OCI-LY7 (cell line): ENCODE data around the gene MRNIP. TPM values are rescaled to one million over a fixed set of nuclear protein-coding genes. Genes with fewer than 3 reads are reported as not detected.

Experiments
- BruUV-seq: library from RNA; stranded (reverse); fragments of 400-500 nt; replicated peaks from 2 replicates; lab custom pipeline; 2021; lab: Mats Ljungman, UMichigan
- CTCF ChIA-PET: fragments of 300-600 bp; sonication (Branson Sonifier 250); formaldehyde crosslinking; loops from one replicate; lab custom pipeline; 2022; ENCODE audit warnings: antibody characterized with exemption; ENCODE audit not compliant: unreplicated experiment; lab: Charles Lee
- POLR2A ChIA-PET: fragments of 300-600 bp; sonication (Branson Sonifier 250); formaldehyde crosslinking; loops from one replicate; lab custom pipeline; 2022; ENCODE audit warnings: antibody characterized with exemption; lab: Charles Lee
- DNase-seq: peaks from one replicate; pipeline ENCODE4 v3.0.0-alpha.2; 2015; ENCODE audit warnings: low spot score
- H2AFZ ChIP-seq: fragments of 200-600 bp; sonication (generic), shearing (Covaris generic); 2 replicates; pipeline ENCODE4 v1.6.1; 2014; ENCODE audit warnings: mild to moderate bottlenecking, antibody characterized with exemption, low read length, moderate library complexity
- H3K27ac ChIP-seq: fragments of 200-600 bp; sonication (generic); 2 replicates; pipeline ENCODE4 v1.5.1; 2014; ENCODE audit warnings: mixed run types, low read depth, mild to moderate bottlenecking, moderate library complexity, low read length, inconsistent platforms; ENCODE audit not compliant: poor library complexity, severe bottlenecking
- H3K36me3 ChIP-seq: fragments of 200-600 bp; sonication (generic); 2 replicates; pipeline ENCODE4 v1.6.1; 2014; ENCODE audit warnings: mild to moderate bottlenecking, antibody characterized with exemption, low read length, moderate library complexity, mixed read lengths; ENCODE audit not compliant: insufficient read depth
- H3K4me1 ChIP-seq: fragments of 200-600 bp; sonication (generic); 2 replicates; pipeline ENCODE4 v1.5.1; 2014; ENCODE audit warnings: mild to moderate bottlenecking, low read length; ENCODE audit not compliant: insufficient read depth, poor library complexity, severe bottlenecking
- H3K4me2 ChIP-seq: fragments of 200-600 bp; sonication (generic); 2 replicates; pipeline ENCODE4 v1.6.1; 2014; ENCODE audit warnings: mild to moderate bottlenecking, low read length
- H3K4me3 ChIP-seq: fragments of 200-600 bp; sonication (generic); 2 replicates; pipeline ENCODE4 v1.5.1; 2014; ENCODE audit warnings: mild to moderate bottlenecking, low read depth, low read length; ENCODE audit not compliant: poor library complexity, severe bottlenecking
- H3K79me2 ChIP-seq: fragments of 200-600 bp; sonication (generic); 2 replicates; pipeline ENCODE4 v1.6.1; 2016; ENCODE audit warnings: low read depth, mild to moderate bottlenecking, low read length, moderate library complexity, mixed read lengths; ENCODE audit not compliant: insufficient read depth
- H3K9me2 ChIP-seq: fragments of 200-600 bp; sonication (generic); 2 replicates; pipeline ENCODE4 v1.6.1; 2016; ENCODE audit warnings: mild to moderate bottlenecking, low read length, mixed read lengths; ENCODE audit not compliant: insufficient read depth
- H3K9me3 ChIP-seq: fragments of 200-600 bp; sonication (generic); 2 replicates; pipeline ENCODE4 v1.6.1; 2014; ENCODE audit warnings: mild to moderate bottlenecking, mixed run types, low read length, mixed read lengths
- H4K20me1 ChIP-seq: fragments of 200-600 bp; sonication (generic); 2 replicates; pipeline ENCODE4 v1.6.1; 2014; ENCODE audit warnings: mild to moderate bottlenecking, antibody characterized with exemption, low read length, moderate library complexity, mixed read lengths; ENCODE audit not compliant: insufficient read depth
- EZH2phosphoT487 ChIP-seq: fragments of 200-600 bp; sonication (generic); IDR thresholded peaks from 2 replicates; pipeline ENCODE4 v1.6.1; 2018; ENCODE audit warnings: low read depth, borderline replicate concordance, mild to moderate bottlenecking, mixed run types, antibody characterized with exemption, low read length, moderate library complexity, mixed read lengths
- intact Hi-C: fragments of 100-400 bp; cut with micrococcal nuclease; formaldehyde crosslinking; loops from one replicate; pipeline ENCODE4 v1.10.0; 2022; ENCODE audit not compliant: unreplicated experiment
- total RNA-seq, 2 experiments: library from RNA; depleted of rRNA in 1 of 2; stranded (reverse); fragments of >200 nt in 1 of 2; shearing (Covaris generic) in 1 of 2; gene quantifications; 2 replicates each; pipeline ENCODE4 v1.2.3, GENCODE V29; 2014 to 2022
- TF ChIP-seq, protein P1 (sequence below): fragments of 200-600 bp; sonication (generic); conservative IDR thresholded peaks from 2 replicates; pipeline ENCODE4 v1.5.1; 2014; ENCODE audit warnings: mild to moderate bottlenecking, antibody characterized with exemption, low read length, moderate library complexity, mixed read lengths

MRNIP gene
- total RNA-seq, 2 experiments from 2014 or later = 70.5 to 78.7 TPM

DNA sequence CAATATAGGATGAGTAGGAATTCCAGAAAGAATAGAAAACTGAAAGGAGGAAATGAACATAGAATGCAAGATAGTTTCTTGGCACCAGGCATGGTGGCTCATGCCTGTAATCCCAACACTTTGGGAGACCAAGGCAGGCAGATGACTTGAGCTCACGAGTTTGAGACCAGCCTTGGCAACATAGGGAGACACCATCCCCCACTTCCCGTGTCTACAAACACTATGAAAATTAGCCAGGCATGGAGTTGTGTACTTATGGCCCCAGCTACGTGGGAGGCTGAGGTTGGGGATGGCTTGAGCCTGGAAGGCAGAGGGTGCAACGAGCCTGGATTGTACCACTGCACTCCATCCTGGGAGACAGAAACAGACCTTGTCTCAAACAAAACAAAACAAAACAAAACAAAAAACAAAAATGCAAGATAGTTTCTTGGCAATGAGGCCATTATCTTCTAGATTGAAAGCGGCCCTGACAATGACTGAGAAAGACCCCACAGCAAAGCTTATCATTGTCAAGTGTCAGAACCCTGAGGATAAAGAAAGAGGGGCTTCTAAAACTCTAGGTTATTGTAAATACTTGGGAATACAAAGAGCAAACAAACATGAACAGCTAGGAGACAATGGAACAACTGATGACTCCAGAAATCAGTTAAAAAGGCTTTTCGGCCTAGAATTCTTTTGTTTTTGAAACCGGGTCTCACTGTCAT lies 28.7 kb downstream of the MRNIP start:
- intact Hi-C loops = loop anchor here (10.0 kb wide), 1 partner anchor 665 kb away; the partner anchor contains the start of gene CNOT6
- Histone ChIP-seq H3K4me2 (no peak overlapping the region), H3K79me2 (no peaks in the 10 kb centered on the region), H4K20me1 (no peaks in the 10 kb centered on the region), H3K9me3 (no peaks in the 10 kb centered on the region), H3K27ac (no peak overlapping the region), H2AFZ (no peak overlapping the region), H3K4me1 (no peaks in the 10 kb centered on the region), H3K9me2 (no peaks in the 10 kb centered on the region), H3K36me3 (peaks cover 88% of the 10 kb centered on the region), H3K4me3 (no peak overlapping the region)
- TF ChIP-seq, protein P1, sequence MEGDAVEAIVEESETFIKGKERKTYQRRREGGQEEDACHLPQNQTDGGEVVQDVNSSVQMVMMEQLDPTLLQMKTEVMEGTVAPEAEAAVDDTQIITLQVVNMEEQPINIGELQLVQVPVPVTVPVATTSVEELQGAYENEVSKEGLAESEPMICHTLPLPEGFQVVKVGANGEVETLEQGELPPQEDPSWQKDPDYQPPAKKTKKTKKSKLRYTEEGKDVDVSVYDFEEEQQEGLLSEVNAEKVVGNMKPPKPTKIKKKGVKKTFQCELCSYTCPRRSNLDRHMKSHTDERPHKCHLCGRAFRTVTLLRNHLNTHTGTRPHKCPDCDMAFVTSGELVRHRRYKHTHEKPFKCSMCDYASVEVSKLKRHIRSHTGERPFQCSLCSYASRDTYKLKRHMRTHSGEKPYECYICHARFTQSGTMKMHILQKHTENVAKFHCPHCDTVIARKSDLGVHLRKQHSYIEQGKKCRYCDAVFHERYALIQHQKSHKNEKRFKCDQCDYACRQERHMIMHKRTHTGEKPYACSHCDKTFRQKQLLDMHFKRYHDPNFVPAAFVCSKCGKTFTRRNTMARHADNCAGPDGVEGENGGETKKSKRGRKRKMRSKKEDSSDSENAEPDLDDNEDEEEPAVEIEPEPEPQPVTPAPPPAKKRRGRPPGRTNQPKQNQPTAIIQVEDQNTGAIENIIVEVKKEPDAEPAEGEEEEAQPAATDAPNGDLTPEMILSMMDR = no peak
- TF ChIP-seq EZH2phosphoT487 = no peak
- ChIA-PET POLR2A (no interaction called here), CTCF (interaction anchor here (0.5 kb wide), 1 partner anchor 202 kb away, joined by 4 read pairs; no protein-coding TSS in a partner anchor)
- DNase-seq = no peak
- BruUV-seq = no TSS peak

DNA sequence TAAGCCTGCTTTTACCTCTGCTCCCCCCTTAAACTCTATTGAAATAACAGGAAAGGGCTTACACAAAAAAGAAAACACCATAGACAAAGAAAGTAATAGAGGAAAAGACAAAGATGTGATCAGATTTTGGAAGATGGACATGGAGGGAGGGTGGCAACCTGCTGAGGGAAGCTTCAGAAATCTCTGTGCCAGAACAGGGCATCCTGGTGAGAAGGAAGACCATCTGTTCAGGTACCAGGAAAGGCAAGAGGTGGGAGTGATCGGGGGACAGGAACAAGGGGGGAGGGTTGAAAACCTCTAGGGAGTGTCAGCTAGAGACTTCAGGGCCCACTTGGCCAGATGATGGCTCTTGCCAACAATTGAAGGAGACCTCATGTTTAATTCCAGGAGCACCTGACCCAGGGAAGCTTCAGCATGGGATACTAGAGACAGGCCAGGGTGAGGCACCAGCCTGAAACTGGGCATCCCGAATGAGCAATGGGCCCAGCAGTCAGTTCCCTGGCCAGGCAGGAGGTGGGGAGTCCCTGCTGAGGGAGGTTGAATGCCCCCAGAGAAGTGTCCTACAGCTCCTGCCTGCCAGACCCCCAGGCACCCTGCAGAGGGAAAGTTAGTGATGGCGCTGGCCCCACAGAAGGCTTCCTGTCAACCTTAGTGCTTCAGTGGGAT lies 29.7 kb downstream of the MRNIP start:
- TF ChIP-seq EZH2phosphoT487 = no peak
- TF ChIP-seq, protein P1 = no peak
- Histone ChIP-seq H4K20me1 (no peaks in the 10 kb centered on the region), H3K9me2 (no peaks in the 10 kb centered on the region), H3K4me1 (no peaks in the 10 kb centered on the region), H3K4me3 (no peak overlapping the region), H3K4me2 (no peak overlapping the region), H3K36me3 (peaks cover 96% of the 10 kb centered on the region), H3K9me3 (no peaks in the 10 kb centered on the region), H2AFZ (no peak overlapping the region), H3K79me2 (no peaks in the 10 kb centered on the region), H3K27ac (no peak overlapping the region)
- intact Hi-C loops = loop anchor here (10.0 kb wide), 1 partner anchor 666 kb away; the partner anchor contains the start of gene CNOT6
- BruUV-seq = no TSS peak
- no peak for DNase-seq
- CTCF ChIA-PET = no interaction called here
- POLR2A ChIA-PET = interaction anchor here (0.6 kb wide), 1 partner anchor 407 kb away, joined by 3 read pairs; no protein-coding TSS in a partner anchor
